Measurements from ENCODE around the gene RPL31. TPM values are rescaled to one million over a fixed set of nuclear protein-coding genes. Genes with fewer than 3 reads are reported as not detected.

Gene RPL31
- total and polyA plus RNA-seq, 7 donors = 1,030 to 7,327 (median 2,345) TPM

- no peak for TF ChIP-seq EP300 (IDR thresholded peaks at IDR 0.05)
- TF ChIP-seq CTCF (IDR thresholded peaks at IDR 0.05) = no peak
- TF ChIP-seq POLR2A (IDR thresholded peaks at IDR 0.05) = no peak
- no peak for TF ChIP-seq POLR2AphosphoS5 (IDR thresholded peaks at IDR 0.05)
- Histone ChIP-seq H3K9me3 (no peaks in the 10 kb centered on the region), H3K4me3 (no peak overlapping the region), H3K27me3 (no peaks in the 10 kb centered on the region), H3K4me1 (peaks cover 0 to 33% (median 24%) of the 10 kb centered on the region in 4 donors), H3K36me3 (peaks cover 10 to 26% (median 13%) of the 10 kb centered on the region in 4 donors), H3K27ac (no peak overlapping the region)
- intact Hi-C loops (cut with DNase I) = no loop called here
- DNase-seq = no peak
- 91 to 92% methylated on average over 2 of the region's 2 CpGs for WGBS, 2 donors
Observed at GRCh38 chr2:100999995-101000394, 2.1 kb upstream of the RPL31 start.

GRCh38 chr2:101002562-101003277 is 631 bp downstream of the RPL31 start:
- Histone ChIP-seq H3K9me3 (no peaks in the 10 kb centered on the region), H3K27ac (peak overlapping the region; percentile 82 to 92 (median 89)), H3K36me3 (peaks cover 21 to 42% (median 34%) of the 10 kb centered on the region in 4 donors), H3K27me3 (no peaks in the 10 kb centered on the region), H3K4me3 (peak overlapping the region; percentile 64 to 89 (median 82)), H3K4me1 (peaks cover 0 to 36% (median 28%) of the 10 kb centered on the region in 4 donors)
- no peak for DNase-seq
- TF ChIP-seq CTCF (IDR thresholded peaks at IDR 0.05) (no peak), POLR2AphosphoS5 (IDR thresholded peaks at IDR 0.05) (no peak), EP300 (IDR thresholded peaks at IDR 0.05) (no peak), POLR2A (IDR thresholded peaks at IDR 0.05) (no peak)
- WGBS, 2 donors = 1 to 2% methylated on average over 26 of the region's 26 CpGs
- intact Hi-C loops (cut with DNase I) = loop anchor here (2.0 kb wide), 1 partner anchor 250 kb away; the partner anchor contains the start of gene CNOT11

- Histone ChIP-seq H3K27me3 (no peaks in the 10 kb centered on the region), H3K4me3 (peak overlapping the region; percentile 64 to 89 (median 82)), H3K27ac (peak overlapping the region; percentile 82 to 92 (median 89)), H3K4me1 (peaks cover 0 to 36% (median 28%) of the 10 kb centered on the region in 4 donors), H3K9me3 (no peaks in the 10 kb centered on the region), H3K36me3 (peaks cover 21 to 48% (median 39%) of the 10 kb centered on the region in 4 donors)
- 9 to 40% methylated on average over 12 of the region's 12 CpGs for WGBS, 2 donors
- intact Hi-C loops (cut with DNase I) = loop anchor here (2.0 kb wide), 1 partner anchor 249 kb away; the partner anchor contains the start of gene CNOT11
- no peak for DNase-seq
- TF ChIP-seq CTCF (IDR thresholded peaks at IDR 0.05) = no peak
- TF ChIP-seq POLR2AphosphoS5 (IDR thresholded peaks at IDR 0.05) = no peak
- TF ChIP-seq EP300 (IDR thresholded peaks at IDR 0.05) = no peak
- TF ChIP-seq POLR2A (IDR thresholded peaks at IDR 0.05) = no peak
Observed at GRCh38 chr2:101003278-101003775, 1.2 kb downstream of the RPL31 start.

- no peak overlapping the region for H3K4me3 ChIP-seq
Observed at GRCh38 chr2:101004620-101005325, 2.7 kb downstream of the RPL31 start.

More at GRCh38 chr2:101004620-101005325, 2.7 kb downstream of the RPL31 start:
- Histone ChIP-seq H3K27me3 (no peaks in the 10 kb centered on the region), H3K36me3 (peaks cover 21 to 61% (median 41%) of the 10 kb centered on the region in 4 donors), H3K9me3 (no peaks in the 10 kb centered on the region), H3K27ac (no peak overlapping the region), H3K4me1 (peaks cover 0 to 36% (median 28%) of the 10 kb centered on the region in 4 donors)
- TF ChIP-seq POLR2A (IDR thresholded peaks at IDR 0.05) = no peak
- WGBS, 2 donors = 86 to 87% methylated on average over 12 of the region's 12 CpGs
- intact Hi-C loops (cut with DNase I) = no loop called here
- no peak for DNase-seq

Data from sigmoid colon (tissue), 7 donors.